NCI-H146 treated with DMSO at 0.1 percent for 48 hours (cell line): ENCODE measurements around the gene HOXA6.

Experiments used
- DNase-seq: peaks from one replicate; lab custom pipeline; 2025; ENCODE audit not compliant: unreplicated experiment; lab: John Stamatoyannopoulos, UW

Gene HOXA6

DNA sequence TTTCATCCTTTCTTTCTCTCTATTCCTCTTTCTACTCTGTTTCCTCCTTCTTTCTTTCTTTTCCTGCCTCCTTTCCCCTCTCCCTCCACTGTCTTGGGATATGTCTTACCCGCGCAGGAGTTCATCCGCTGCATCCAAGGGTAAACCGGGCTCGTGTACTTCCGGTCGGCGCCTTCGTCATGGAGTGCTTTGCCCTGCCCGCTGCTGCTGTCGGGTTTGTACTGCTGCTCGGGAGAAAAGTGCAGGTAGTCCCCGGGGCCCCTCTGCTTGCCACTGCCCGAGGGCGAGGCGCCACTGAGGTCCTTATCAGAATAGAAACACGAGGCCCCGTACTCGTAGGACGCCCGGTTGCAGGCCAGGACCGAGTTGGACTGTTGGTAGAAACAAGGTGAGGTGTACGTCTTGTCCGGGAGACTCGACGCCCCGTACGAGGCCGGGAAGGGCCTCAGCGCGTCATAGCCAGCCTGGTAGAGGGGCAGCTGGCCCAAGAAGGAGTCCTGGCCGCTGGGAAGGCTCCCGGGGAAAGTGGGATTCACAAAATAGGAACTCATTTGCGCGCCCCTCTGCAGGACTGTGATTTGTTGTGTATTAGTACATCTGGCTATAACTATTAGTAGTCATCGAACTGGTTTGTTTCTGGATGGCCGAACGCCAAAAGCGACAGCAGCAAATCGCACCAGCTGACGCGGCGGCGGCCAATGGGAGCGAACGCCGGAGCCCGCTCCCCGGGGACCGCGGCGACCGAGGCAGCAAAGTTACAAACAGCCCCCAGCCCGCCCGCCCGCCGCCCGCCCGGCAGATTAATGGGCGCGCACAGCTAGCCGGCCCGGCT is at the start of gene HOXA6:
Gene HOXA6 (minus strand): TSS at position 576 of the 832 bp plus-strand sequence. CDS start 25 bp downstream, at position 551.
- DNase-seq = peak; percentile 42

GRCh38 chr7:27196287-27196767 is 48.8 kb upstream of the HOXA6 start:
- DNase-seq = peak; percentile 54

DNA sequence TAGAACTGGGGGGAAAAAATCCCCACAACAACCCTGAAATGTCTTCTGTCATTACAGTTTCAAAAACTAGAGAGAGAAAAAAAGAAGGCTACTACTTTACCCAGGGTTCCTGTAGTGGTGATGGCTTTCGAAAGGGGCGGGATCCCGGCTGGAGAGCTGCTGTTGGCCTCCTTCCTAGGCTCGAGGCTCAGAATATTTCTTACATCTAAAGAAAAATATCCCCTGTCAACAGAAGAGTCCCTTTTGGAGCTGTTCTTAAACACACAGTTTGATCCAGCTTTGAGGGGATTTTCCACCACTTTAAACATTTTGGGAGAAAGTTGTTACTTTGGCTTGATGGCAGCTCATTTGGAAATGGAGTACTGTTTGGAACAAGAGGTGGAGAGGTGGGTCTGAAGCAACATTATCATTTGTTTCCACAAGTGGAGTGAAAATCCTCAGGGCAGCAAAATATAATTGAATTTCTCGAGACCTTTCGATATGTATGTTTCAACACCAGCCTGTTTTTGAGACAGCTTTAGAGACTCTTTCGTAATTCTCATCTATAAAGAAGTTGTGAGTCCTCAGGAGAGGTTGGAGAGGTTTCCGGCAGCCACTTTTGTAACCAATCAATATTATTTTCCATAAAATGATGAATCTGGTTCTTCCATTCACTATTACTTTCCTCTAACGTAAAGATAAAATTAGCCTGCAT is 47.3 kb upstream of the HOXA6 start:
- DNase-seq = no peak

- no peak for DNase-seq
These were observed 46.4 kb upstream of the HOXA6 start for GRCh38 chr7:27194002-27194352.

GRCh38 chr7:27193335-27194001 is 45.9 kb upstream of the HOXA6 start:
- DNase-seq = no peak

DNA sequence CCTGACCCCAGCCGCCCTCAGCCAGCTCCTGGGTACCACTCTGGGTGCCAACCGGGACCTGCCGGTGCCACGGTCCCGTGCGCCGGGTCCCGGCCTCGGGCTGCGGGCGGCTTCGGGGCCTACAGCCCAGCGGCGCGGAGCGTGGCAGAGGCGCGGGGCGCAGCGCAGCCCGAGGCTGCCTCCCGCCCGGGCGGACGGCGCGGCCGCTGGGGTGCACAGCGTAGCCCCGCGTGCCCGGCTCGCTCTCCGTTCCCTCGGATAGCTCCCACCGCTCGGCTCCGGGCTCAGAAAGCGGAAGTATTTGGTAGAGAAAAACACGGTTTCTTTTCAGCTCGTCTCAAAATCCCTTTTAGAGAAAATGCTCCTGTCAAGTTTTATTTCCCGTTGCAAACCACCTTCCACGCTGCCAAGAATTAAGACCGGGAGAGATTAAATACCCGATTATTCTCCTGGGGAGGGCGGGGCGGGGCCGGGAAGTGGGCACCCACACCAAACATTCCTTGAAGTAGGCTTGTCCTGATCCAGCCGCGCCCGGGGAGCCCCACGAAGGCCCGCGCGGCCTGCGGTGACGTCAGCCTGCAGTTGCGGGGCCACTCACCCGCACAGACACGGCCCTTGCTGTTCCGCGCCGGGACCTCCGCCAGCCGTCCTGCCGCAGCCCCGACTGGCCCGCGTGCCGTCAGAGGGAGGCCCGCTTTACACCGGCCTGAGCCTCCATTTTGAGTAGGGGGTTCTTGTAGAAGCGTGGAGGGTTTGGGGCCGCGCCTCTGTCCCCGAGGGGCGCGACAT is 45.2 kb upstream of the HOXA6 start:
- no peak for DNase-seq

DNA sequence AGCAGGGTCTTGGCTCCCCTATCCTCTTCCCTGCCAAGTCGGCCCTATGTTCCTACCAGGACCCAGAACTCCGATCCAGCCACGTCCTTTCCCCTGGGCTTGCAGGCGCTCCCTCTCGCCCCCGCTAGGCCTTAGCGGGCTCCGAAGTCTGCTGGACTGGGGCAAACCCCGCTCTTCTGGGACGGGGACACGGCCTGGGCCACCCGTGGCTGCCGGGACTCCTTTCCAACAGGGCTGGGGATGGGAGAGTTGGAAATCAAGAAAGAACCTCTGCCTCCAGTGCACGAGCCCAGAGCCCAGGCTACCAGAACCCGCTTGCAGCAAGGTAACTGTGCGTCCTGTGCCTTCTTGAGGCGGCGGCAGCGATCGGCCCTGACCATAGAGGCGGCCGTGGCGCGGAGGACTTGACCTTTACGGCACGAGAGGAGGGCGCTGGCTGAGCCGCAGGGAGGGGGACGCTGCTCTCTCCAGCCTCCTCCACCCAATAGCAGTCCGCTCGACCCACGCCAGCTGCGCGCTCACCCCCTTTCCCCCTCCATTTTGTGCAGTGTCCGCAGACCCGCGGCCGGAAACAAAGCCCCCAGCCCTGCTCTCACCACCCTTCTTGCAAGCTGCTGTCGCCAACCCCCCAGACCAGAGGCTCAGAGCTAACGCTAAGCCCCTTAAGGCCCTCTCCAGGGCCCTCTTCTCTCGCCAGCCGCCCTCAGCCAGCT is 44.4 kb upstream of the HOXA6 start:
- no peak for DNase-seq

GRCh38 chr7:27191161-27191731 is 43.7 kb upstream of the HOXA6 start:
- no peak for DNase-seq

GRCh38 chr7:27189997-27190748 is 42.6 kb upstream of the HOXA6 start:
- no peak for DNase-seq

GRCh38 chr7:27189295-27189996 is 41.9 kb upstream of the HOXA6 start:
- DNase-seq = no peak

DNA sequence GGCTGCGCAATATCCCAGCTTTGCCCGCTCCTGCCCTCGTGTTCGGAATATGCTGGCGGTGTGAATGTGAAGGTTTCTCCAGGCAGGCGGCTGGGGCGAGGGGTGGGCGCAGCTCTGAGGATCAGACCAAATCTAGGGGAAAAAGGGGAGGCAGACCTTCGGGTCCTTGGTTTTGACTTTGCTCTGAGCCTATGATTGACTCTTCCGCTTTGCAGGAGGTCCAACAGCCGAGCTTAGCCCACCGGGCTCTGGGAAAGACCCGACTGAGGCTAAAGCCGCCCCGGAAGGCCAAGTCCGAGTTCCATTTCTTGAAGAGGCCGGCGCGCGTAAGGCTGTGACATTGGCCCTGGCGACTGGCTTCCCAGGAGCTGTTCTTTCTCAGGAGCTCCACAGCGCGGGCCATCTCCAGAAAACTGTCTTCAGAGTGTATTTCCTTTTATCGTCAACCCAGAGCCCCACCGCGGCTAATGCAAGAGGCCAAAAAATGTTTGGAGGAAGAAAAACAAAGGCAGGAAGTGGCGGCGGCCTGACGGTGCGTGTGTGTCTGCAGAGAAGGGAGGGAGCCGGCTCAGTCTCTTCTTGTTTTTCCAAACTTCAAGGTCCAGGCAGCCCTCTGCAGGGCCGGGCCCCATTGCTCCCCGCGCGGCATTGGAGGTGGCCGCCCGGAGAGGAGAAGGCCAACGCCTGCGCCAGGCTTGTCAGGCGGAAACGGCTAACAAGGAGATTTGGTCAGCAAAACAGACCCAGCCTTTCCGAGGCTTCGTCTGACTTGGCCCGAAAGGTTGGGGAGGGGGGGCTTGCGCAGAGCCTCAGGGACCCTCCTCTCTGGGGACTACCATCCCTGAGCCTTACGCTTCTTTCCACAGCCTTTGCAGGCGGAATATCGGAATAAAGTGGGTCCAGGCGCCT is 41.1 kb upstream of the HOXA6 start:
- no peak for DNase-seq

DNA sequence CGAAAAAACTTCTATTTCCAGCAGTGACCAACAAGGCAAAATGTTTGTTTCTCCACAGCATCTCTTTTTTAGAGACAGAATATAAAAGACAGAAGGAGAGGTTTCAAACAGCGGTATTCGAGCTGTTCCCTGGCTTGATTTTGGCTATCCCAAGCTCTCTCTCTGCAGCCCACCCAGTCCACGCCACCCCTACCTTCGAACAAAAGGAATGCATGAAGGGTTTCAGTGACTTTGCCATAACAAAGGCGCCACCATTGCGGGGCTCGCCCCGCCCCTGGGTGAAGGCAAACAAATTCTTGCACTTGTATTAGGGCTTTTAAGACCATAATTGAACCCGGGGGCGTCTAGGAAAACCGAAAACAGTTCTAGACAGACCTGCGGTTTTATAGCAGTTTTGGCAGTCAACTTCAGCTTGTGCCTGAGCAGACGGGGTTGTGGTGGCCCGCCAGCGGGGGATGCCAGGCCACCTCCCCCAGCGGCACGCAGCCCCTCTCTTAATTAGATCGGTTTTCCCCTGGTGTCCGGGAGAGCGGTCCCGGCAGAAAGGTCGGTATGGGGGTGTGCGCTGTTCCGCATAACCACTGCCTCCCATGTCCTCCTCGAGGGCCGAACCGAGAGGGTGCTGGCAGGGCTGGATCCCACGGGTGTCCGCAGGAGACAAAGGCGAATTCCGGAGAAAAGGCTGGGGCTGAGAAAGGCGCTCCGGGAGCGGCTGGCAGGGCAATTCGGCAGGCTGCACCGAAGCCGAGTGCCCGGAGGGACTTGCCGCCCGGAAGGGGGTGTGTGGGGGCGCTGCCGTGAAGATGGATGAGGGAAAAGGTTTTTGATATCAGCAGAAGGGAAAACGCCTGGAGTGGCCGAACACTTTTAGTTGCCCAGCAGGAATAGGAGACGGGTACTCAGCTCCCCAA is 40.2 kb upstream of the HOXA6 start:
- no peak for DNase-seq

GRCh38 chr7:27186668-27187474 is 39.3 kb upstream of the HOXA6 start:
- no peak for DNase-seq

DNA sequence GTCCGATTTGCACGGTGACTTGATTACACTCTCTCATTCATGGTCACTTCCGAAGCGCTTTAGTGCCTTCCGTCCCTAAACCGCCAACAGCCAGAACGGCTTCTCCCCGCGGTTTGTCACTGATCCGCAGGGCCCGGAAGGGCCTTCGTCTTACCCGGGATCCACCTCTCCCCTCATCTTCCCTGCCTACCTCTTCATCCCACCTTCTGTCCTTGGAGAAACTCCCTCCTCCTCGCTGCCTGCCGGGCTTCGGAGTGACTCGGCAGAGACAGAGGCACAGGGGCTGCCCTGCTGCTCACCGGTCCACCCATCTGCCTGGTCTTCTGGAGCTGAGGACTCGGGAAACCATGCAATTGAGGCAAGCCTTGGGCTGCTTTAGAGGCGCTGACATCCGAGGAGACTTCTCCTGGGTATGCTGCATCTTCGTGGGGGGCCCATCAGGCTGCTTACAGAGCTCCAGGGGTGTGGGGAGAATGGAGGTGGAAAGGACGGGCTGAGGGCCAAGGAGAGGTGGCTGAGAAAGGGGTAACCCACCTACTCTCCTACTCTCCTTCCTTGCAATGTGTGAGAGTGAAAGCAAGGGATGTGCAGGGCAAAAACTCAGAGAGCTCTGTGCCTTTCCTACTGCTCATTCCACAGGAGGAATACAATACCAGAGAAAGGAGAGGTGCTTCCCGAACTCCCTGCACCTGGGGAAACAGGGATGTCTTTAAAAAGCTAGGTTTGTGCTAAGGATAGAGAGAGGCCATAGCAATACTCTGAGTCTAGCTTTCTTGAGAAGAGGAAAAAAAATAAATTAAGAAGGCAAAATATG is 38.5 kb upstream of the HOXA6 start:
- DNase-seq = no peak
